Testis (tissue), 3 donors: Measurements from ENCODE around the gene NUDT8. TPM values are rescaled to one million over a fixed set of nuclear protein-coding genes. Genes with fewer than 3 reads are reported as not detected.

Experiments
- DNase-seq: peaks from one replicate; pipeline ENCODE4 v3.0.0-alpha.2; 2019
- H3K27ac ChIP-seq, 2 donors: fragments of 200-600 bp; sonication (generic); one replicate each; pipeline ENCODE4 v1.5.1; 2019
- H3K27me3 ChIP-seq: fragments of 200-600 bp; sonication (generic); one replicate; pipeline ENCODE4 v1.5.1; 2019
- H3K36me3 ChIP-seq: fragments of 200-600 bp; sonication (generic); one replicate; pipeline ENCODE4 v1.5.1; 2017; ENCODE audit warnings: low read depth; ENCODE audit errors: missing control alignments
- H3K4me1 ChIP-seq: fragments of 200-600 bp; sonication (generic); one replicate; pipeline ENCODE4 v1.5.1; 2019
- H3K4me3 ChIP-seq, 2 donors: fragments of 200-600 bp; sonication (generic); one replicate each; pipeline ENCODE4 v1.5.1; 2017 to 2019
- H3K9me3 ChIP-seq: fragments of 200-600 bp; sonication (generic); one replicate; pipeline ENCODE4 v1.5.1; 2017
- POLR2A ChIP-seq: fragments of 450-650 bp; IDR thresholded peaks from one replicate; pipeline ENCODE4 v1.6.1; 2017; ENCODE audit warnings: antibody characterized with exemption, mild to moderate bottlenecking, moderate library complexity
- WGBS, 2 donors: methylation state at CpG; one replicate each; pipeline ENCODE4 v1.1.5; 2018; 5-methylcytosine and 5-hydroxymethylcytosine counted together
- intact Hi-C: fragments of 100-400 bp; cut with DNase I; formaldehyde crosslinking; loops from one replicate; pipeline ENCODE4 v1.15.1; 2023; ENCODE audit warnings: low total_unique reads
- polyA plus RNA-seq: library from polyadenylated mRNA; stranded (reverse); fragments of 350-450 nt; fragmentation: Illumina TruSeq; extraction: RNeasy Lipid Tissue Mini Kit (QIAGEN cat#74804); gene quantifications from one replicate; pipeline ENCODE4 v1.2.3, GENCODE V29; 2014; ENCODE audit warnings: low read depth, low replicate concordance; ENCODE audit not compliant: insufficient read depth
- total RNA-seq, 2 donors: library from RNA; depleted of rRNA; stranded (reverse); fragments of >200 nt; gene quantifications; one replicate each; pipeline ENCODE4 v1.2.3, GENCODE V29; 2016
- TF ChIP-seq, protein P1 (sequence below), 3 experiments: fragments of 450-650 bp in 2 of 3; fragments of 200-600 bp in 1 of 3; sonication (generic) in 1 of 3; IDR thresholded peaks; one replicate each; pipeline ENCODE4 v1.5.1; 2016 to 2019; ENCODE audit warnings: antibody characterized with exemption in 3 of 3, mild to moderate bottlenecking in 2 of 3, moderate library complexity in 1 of 3

NUDT8 gene
- total and polyA plus RNA-seq, 3 donors from 2014 or later: 4.0 to 7.0 (median 6.2) TPM

GRCh38 chr11:67641338-67642172 lies 11.8 kb upstream of the NUDT8 start:
- WGBS, 2 donors: 83 to 85% methylated on average over 12 to 28 of the region's 28 CpGs
- H3K4me1 ChIP-seq: no peaks in the 10 kb centered on the region
- intact Hi-C loops: no loop called here
- no peak for DNase-seq
- TF ChIP-seq, protein P1, sequence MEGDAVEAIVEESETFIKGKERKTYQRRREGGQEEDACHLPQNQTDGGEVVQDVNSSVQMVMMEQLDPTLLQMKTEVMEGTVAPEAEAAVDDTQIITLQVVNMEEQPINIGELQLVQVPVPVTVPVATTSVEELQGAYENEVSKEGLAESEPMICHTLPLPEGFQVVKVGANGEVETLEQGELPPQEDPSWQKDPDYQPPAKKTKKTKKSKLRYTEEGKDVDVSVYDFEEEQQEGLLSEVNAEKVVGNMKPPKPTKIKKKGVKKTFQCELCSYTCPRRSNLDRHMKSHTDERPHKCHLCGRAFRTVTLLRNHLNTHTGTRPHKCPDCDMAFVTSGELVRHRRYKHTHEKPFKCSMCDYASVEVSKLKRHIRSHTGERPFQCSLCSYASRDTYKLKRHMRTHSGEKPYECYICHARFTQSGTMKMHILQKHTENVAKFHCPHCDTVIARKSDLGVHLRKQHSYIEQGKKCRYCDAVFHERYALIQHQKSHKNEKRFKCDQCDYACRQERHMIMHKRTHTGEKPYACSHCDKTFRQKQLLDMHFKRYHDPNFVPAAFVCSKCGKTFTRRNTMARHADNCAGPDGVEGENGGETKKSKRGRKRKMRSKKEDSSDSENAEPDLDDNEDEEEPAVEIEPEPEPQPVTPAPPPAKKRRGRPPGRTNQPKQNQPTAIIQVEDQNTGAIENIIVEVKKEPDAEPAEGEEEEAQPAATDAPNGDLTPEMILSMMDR (IDR thresholded peaks at IDR 0.05): no peak
- TF ChIP-seq POLR2A: no peak
- H3K9me3 ChIP-seq: no peaks in the 10 kb centered on the region
- no peaks in the 10 kb centered on the region for H3K36me3 ChIP-seq
- H3K27me3 ChIP-seq: no peaks in the 10 kb centered on the region
- no peak overlapping the region for H3K4me3 ChIP-seq
- no peak overlapping the region for H3K27ac ChIP-seq

DNA sequence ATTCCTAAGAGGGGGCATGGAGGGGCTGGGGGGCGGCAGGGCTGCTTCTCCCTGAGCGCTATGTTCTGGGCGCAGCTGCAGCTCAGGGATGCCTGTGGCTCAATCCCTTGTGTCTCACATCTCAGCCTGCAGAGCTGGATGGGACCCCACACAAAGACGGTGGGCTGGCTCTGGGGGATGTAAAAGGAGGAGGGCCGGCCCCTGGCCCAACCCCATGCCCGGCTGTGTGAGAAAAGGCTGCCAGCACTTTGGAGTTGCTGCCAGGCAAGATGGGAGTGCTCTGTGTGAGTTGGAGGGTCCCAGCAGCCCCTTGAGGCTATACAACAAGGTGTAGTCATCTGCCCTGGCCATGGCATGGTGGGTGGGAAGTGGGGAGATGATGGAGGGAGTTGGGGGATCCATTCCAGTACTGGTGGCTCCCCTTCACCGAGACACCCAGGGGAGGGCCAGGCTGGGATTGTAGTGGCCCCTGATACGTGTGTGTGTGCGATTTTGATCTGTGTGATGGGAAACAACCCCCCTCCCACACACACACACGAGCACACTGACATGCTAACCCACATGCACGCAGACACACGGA lies 11.1 kb upstream of the NUDT8 start:
- 66 to 68% methylated on average over 4 to 12 of the region's 12 CpGs for WGBS, 2 donors
- Histone ChIP-seq H3K9me3 (no peaks in the 10 kb centered on the region), H3K36me3 (no peaks in the 10 kb centered on the region), H3K27me3 (no peaks in the 10 kb centered on the region), H3K4me1 (no peaks in the 10 kb centered on the region), H3K4me3 (no peak overlapping the region), H3K27ac (no peak overlapping the region)
- DNase-seq: no peak
- intact Hi-C loops: no loop called here
- TF ChIP-seq, protein P1 (IDR thresholded peaks at IDR 0.05): no peak
- no peak for TF ChIP-seq POLR2A

DNA sequence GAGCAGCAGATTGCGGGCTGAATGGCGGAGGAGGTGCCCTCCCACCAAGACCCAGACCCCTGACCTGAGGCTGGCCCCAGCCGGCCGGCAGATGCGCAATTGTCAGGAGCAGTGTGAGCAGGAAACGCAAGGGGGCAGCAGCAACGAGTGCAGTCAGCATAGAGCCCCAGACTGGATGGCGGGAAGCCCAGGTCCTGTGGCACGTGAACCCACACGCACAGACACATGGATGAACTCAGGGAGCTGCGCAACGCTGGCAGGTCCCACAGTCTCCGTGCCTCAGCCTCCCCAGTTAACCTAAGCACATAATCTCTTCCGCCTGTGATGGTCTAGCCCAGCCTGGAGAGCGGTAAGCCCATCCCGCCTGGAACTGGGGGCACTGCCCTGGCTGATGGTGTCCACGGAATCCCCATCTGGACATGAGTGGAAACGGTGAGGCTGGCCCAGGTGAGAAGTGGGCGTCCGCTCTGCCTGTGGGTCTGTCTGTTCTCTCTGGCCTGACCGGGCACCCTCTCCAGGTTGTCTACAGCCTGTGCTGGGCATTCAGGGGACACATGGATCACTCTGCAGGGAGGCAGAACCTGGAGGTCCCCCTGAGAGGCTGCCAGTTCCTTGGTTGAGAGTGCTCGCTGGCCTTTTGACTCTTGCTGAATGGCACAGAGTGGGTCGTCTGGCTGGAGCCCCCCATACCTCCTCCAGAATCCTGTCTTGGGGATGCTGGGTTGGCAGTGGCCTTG lies 10.5 kb upstream of the NUDT8 start:
- no peak for TF ChIP-seq POLR2A
- TF ChIP-seq, protein P1 (IDR thresholded peaks at IDR 0.05): peak in 2 of 3 experiments; percentile 43 to 49
- H3K9me3 ChIP-seq: no peaks in the 10 kb centered on the region
- no peaks in the 10 kb centered on the region for H3K27me3 ChIP-seq
- H3K4me3 ChIP-seq: no peak overlapping the region
- intact Hi-C loops: no loop called here
- peak; percentile 64 for DNase-seq
- H3K27ac ChIP-seq: no peak overlapping the region
- H3K36me3 ChIP-seq: no peaks in the 10 kb centered on the region
- H3K4me1 ChIP-seq: no peaks in the 10 kb centered on the region
- WGBS, 2 donors: 49 to 61% methylated on average over 13 to 23 of the region's 23 CpGs

DNA sequence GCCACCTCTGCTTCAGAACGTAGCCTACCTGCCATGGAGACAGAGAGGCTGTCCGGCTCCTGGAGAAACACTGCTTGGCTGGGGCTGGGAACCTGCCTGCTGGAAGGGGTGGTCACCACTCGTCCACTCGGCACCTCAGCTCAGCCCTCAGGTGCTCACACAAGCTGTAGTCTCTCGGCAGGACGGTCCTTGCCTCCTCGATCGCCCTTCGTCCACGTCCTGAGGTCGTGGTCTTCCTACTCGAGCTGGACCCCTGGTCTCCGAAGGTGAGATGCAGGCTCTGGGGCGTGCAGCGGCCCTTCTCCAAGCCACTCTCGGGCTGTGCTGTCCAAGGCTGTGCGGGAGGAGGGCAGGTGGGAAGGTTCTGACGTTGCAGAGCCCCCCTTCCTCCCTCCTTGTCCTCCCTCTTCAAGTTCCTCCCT lies 9.7 kb upstream of the NUDT8 start, which contains the start of gene TBX10:
TSS of gene TBX10 (minus strand) at position 326 of the 422 bp plus-strand sequence. CDS start at position 35, 291 bp downstream.
- DNase-seq: no peak
- TF ChIP-seq, protein P1 (IDR thresholded peaks at IDR 0.05): no peak
- TF ChIP-seq POLR2A: no peak
- no peaks in the 10 kb centered on the region for H3K4me1 ChIP-seq
- no peaks in the 10 kb centered on the region for H3K36me3 ChIP-seq
- H3K27me3 ChIP-seq: no peaks in the 10 kb centered on the region
- 69% methylated on average over 8 to 18 of the region's 18 CpGs for WGBS, 2 donors
- no peaks in the 10 kb centered on the region for H3K9me3 ChIP-seq
- no peak within 1 kb of the TSS for H3K27ac ChIP-seq
- H3K4me3 ChIP-seq: no peak within 1 kb of the TSS
- intact Hi-C loops: no loop called here
